ENCODE data around the gene TEX48.

Gene TEX48

DNA sequence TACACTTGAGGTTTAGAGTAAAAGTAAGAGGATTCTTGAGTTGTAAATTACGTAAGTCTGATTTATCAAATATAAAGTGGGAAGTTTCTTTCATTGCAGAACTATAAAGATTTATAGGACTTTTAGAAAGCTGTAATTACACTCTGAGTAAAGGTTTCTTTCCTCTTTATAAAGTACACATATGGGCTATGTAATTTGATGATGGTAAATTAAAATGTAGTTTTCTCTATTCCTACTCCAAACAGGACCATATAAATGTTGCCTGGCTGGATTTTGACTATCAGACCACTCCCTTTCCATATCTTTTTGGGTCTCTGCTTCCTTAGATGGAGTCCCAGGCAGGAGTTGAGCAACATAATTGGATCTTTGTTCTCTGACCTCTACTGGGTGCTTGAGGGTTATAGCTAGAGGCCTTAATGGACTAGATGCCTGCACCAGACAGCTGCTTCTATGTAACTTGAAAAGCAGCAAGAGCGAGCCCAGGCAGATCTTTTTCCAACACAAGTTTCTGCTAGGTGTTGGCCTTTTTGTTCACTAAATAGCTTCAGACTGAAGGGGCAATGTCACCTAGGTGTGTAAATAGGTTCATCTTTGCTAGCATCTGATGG, 11.4 kb upstream of the TEX48 start:
- Histone ChIP-seq H3K4me2 (ENCODE audit: insufficient read depth, low read length) (no peak overlapping the region), H3K79me2 (ENCODE audit: insufficient read depth, low read length) (no peaks in the 10 kb centered on the region), H2AFZ (ENCODE audit: low read depth, low read length) (no peak overlapping the region), H4K20me1 (ENCODE audit: insufficient read depth, low read length) (no peaks in the 10 kb centered on the region), H3K4me1 (ENCODE audit: insufficient read depth, low read length) (peaks cover 16% of the 10 kb centered on the region), H3K9me3 (ENCODE audit: insufficient read depth, low read length, severe bottlenecking) (no peaks in the 10 kb centered on the region), H3K4me3 (ENCODE audit: low read depth in 1 of 2, low read length in 2 of 2) (no peak overlapping the region), H3K27ac (ENCODE audit: low read length) (no peak overlapping the region), H3K36me3 (ENCODE audit: insufficient read depth, low read length) (no peaks in the 10 kb centered on the region), H3K9ac (ENCODE audit: low read depth, low read length) (no peak overlapping the region), H3K27me3 (ENCODE audit: insufficient read depth, low read length, poor library complexity) (no peaks in the 10 kb centered on the region)
- DNase-seq (no peak), ATAC-seq (ENCODE audit: insufficient read depth, low read depth) (no peak)
- TF ChIP-seq CTCF (IDR thresholded peaks at IDR 0.05; ENCODE audit: borderline replicate concordance, extremely low read depth, low read length, poor library complexity, severe bottlenecking): no peak
- TF ChIP-seq EZH2 (IDR thresholded peaks at IDR 0.05; ENCODE audit: borderline replicate concordance, low read depth, low read length, severe bottlenecking): no peak

GRCh38 chr9:114691956-114692295, 9.9 kb upstream of the TEX48 start:
- H3K27me3 ChIP-seq (ENCODE audit: insufficient read depth, low read length, poor library complexity): no peaks in the 10 kb centered on the region
- ATAC-seq (ENCODE audit: insufficient read depth, low read depth): no peak
- H3K36me3 ChIP-seq (ENCODE audit: insufficient read depth, low read length): no peaks in the 10 kb centered on the region
- H3K9me3 ChIP-seq (ENCODE audit: insufficient read depth, low read length, severe bottlenecking): no peaks in the 10 kb centered on the region
- no peak overlapping the region for H3K27ac ChIP-seq (ENCODE audit: low read length)
- no peak for TF ChIP-seq EZH2 (IDR thresholded peaks at IDR 0.05; ENCODE audit: borderline replicate concordance, low read depth, low read length, severe bottlenecking)
- TF ChIP-seq CTCF (IDR thresholded peaks at IDR 0.05; ENCODE audit: borderline replicate concordance, extremely low read depth, low read length, poor library complexity, severe bottlenecking): no peak
- peaks cover 16% of the 10 kb centered on the region for H3K4me1 ChIP-seq (ENCODE audit: insufficient read depth, low read length)
- no peak overlapping the region for H3K4me3 ChIP-seq (ENCODE audit: low read depth in 1 of 2, low read length in 2 of 2)
- no peak for DNase-seq
- H3K79me2 ChIP-seq (ENCODE audit: insufficient read depth, low read length): no peaks in the 10 kb centered on the region
- H3K4me2 ChIP-seq (ENCODE audit: insufficient read depth, low read length): no peak overlapping the region
- H3K9ac ChIP-seq (ENCODE audit: low read depth, low read length): no peak overlapping the region
- H2AFZ ChIP-seq (ENCODE audit: low read depth, low read length): no peak overlapping the region
- H4K20me1 ChIP-seq (ENCODE audit: insufficient read depth, low read length): no peaks in the 10 kb centered on the region

DNA sequence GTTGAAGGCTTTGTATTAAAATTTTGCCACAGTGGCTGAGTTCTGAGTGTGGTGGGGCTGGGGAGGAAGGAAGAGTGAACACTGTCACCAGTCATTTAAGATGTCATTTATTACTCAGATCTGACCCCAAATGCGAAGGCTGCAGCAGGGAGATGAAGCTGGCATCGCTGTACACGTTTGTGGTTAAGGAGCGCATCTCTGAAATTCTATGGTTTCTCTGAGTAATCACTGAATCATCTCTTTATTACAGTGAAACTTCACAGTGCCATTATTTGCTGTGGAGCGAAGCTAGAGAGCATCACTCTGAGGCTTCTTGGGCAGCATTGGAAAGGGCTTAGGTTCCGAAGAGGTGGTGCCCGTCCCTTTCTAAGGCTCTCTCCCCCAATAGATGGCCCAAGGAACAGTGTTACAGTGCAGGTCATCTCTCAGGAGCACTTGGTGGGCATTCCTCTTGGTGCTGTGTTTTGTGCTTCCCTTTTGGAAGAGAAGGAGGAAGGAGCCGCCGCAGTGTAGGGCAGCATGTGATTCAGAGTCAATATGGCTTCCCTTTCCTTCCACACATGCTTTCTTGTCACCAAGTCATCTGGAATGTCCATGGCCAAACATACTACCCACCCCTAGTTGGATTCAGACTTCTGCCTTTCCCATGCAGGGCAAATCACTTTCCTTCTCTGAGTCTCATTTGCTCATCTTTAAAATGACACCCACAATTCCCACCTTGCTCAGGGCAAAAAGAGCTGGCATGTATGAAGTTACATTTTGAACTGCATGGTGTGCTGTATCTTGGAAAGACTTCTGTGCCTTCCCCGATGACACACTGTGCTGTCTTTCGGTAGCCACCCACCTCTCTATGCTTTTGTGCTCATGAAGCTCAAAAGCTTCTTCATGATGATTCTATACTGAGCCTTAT, 9.3 kb upstream of the TEX48 start:
- Histone ChIP-seq H4K20me1 (ENCODE audit: insufficient read depth, low read length) (no peaks in the 10 kb centered on the region), H3K27ac (ENCODE audit: low read length) (peak overlapping the region; percentile 50; the same call in 1 of the 2 replicates), H3K27me3 (ENCODE audit: insufficient read depth, low read length, poor library complexity) (no peaks in the 10 kb centered on the region), H3K79me2 (ENCODE audit: insufficient read depth, low read length) (no peaks in the 10 kb centered on the region), H2AFZ (ENCODE audit: low read depth, low read length) (peak overlapping the region; percentile 45), H3K4me2 (ENCODE audit: insufficient read depth, low read length) (peak overlapping the region; percentile 31), H3K4me1 (ENCODE audit: insufficient read depth, low read length) (peaks cover 16% of the 10 kb centered on the region), H3K36me3 (ENCODE audit: insufficient read depth, low read length) (no peaks in the 10 kb centered on the region), H3K9ac (ENCODE audit: low read depth, low read length) (peak overlapping the region; percentile 15; the same call in 1 of the 2 replicates), H3K4me3 (ENCODE audit: low read depth in 1 of 2, low read length in 2 of 2) (no peak overlapping the region), H3K9me3 (ENCODE audit: insufficient read depth, low read length, severe bottlenecking) (no peaks in the 10 kb centered on the region)
- TF ChIP-seq CTCF (IDR thresholded peaks at IDR 0.05; ENCODE audit: borderline replicate concordance, extremely low read depth, low read length, poor library complexity, severe bottlenecking) (no peak), EZH2 (IDR thresholded peaks at IDR 0.05; ENCODE audit: borderline replicate concordance, low read depth, low read length, severe bottlenecking) (no peak)
- DNase-seq: peak; percentile 50
- ATAC-seq (ENCODE audit: insufficient read depth, low read depth): peak; percentile 90
